Fibroblast of lung (primary cell): Measurements from ENCODE around the gene ZNF862. TPM values are rescaled to one million over a fixed set of nuclear protein-coding genes. Genes with fewer than 3 reads are reported as not detected.

Experiments used
- DNase-seq, 2 donors: peaks; one replicate each; pipeline versions ENCODE4 v3.0.0 to v3.0.0-alpha.2; 2010; ENCODE audit warnings: low read depth in 2 of 2
- H2AFZ ChIP-seq: 2 replicates; pipeline ENCODE4 v1.5.1; 2012; ENCODE audit warnings: low read length, control low read depth, inconsistent platforms
- H3K27ac ChIP-seq: 2 replicates; pipeline ENCODE4 v1.5.1; 2011; ENCODE audit warnings: low read length, control low read depth; ENCODE audit not compliant: insufficient read depth
- H3K27me3 ChIP-seq: 2 replicates; pipeline ENCODE4 v1.5.1; 2011; ENCODE audit warnings: mild to moderate bottlenecking, low read length; ENCODE audit not compliant: control insufficient read depth, insufficient read depth
- H3K36me3 ChIP-seq: 2 replicates; pipeline ENCODE4 v1.5.1; 2011; ENCODE audit warnings: low read length; ENCODE audit not compliant: control insufficient read depth, insufficient read depth
- H3K4me1 ChIP-seq: 2 replicates; pipeline ENCODE4 v1.5.1; 2011; ENCODE audit warnings: low read length; ENCODE audit not compliant: control insufficient read depth, insufficient read depth; ENCODE audit errors: extremely low read depth
- H3K4me2 ChIP-seq: 2 replicates; pipeline ENCODE4 v1.5.1; 2011; ENCODE audit warnings: low read length, control low read depth; ENCODE audit not compliant: insufficient read depth; ENCODE audit errors: extremely low read depth
- H3K4me3 ChIP-seq, 4 experiments: fragments of 200-600 bp in 1 of 4; sonication (generic) in 1 of 4; replicated peaks in 1 of 4; 2 replicates each; pipeline ENCODE4 v1.5.1; 2011 to 2016; ENCODE audit warnings: low read length in 4 of 4, low read depth in 3 of 4, mild to moderate bottlenecking in 3 of 4, control low read depth in 2 of 4, inconsistent platforms in 1 of 4, mixed read lengths in 1 of 4; ENCODE audit not compliant: insufficient read depth in 1 of 4; ENCODE audit errors: control extremely low read depth in 1 of 4
- H3K79me2 ChIP-seq: 2 replicates; pipeline ENCODE4 v1.5.1; 2012; ENCODE audit warnings: mild to moderate bottlenecking, low read length, inconsistent platforms; ENCODE audit not compliant: control insufficient read depth, insufficient read depth
- H3K9ac ChIP-seq: 2 replicates; pipeline ENCODE4 v1.5.1; 2011; ENCODE audit warnings: mild to moderate bottlenecking, low read length, control low read depth; ENCODE audit not compliant: insufficient read depth
- H3K9me3 ChIP-seq: 2 replicates; pipeline ENCODE4 v1.5.1; 2012; ENCODE audit warnings: low read depth, low read length; ENCODE audit not compliant: control insufficient read depth, insufficient read depth
- H4K20me1 ChIP-seq: 2 replicates; pipeline ENCODE4 v1.5.1; 2011; ENCODE audit warnings: low read length; ENCODE audit not compliant: control insufficient read depth, insufficient read depth; ENCODE audit errors: extremely low read depth
- CTCF ChIP-seq, 2 donors: IDR thresholded peaks in 1 of 2; conservative IDR thresholded peaks in 1 of 2; 1 replicate in 1 of 2; 2 replicates in 1 of 2; pipeline ENCODE4 v1.5.1; 2011 to 2012; ENCODE audit warnings: low read length in 2 of 2, control low read depth in 1 of 2, inconsistent platforms in 1 of 2, low read depth in 1 of 2, mild to moderate bottlenecking in 1 of 2
- EZH2 ChIP-seq: IDR thresholded peaks from 2 replicates; pipeline ENCODE4 v1.5.1; 2012; ENCODE audit warnings: low read length, control low read depth, mild to moderate bottlenecking; ENCODE audit errors: missing control alignments
- polyA plus RNA-seq, 2 donors: library from polyadenylated mRNA; depleted of rRNA in 1 of 2; stranded (reverse) in 1 of 2; unstranded in 1 of 2; fragments of >200 nt; gene quantifications; 2 replicates each; pipeline ENCODE4 v1.2.1, GENCODE V29; 2011 to 2012; ENCODE audit warnings: missing spikeins in 1 of 2
- total RNA-seq: library from RNA; depleted of rRNA; stranded (reverse); fragments of >200 nt; gene quantifications from 2 replicates; pipeline ENCODE4 v1.2.1, GENCODE V29; 2014

Gene ZNF862
- total and polyA plus RNA-seq, 2 donors (not counting 1 experiment from before 2014, with no cell fraction given), result 4.7 to 10.9 TPM

- H3K27ac ChIP-seq, result no peak overlapping the region
- TF ChIP-seq EZH2 (no peak), CTCF (conservative IDR thresholded peaks at IDR 0.05 in 1 of 2, IDR thresholded peaks at IDR 0.05 in 1 of 2; ENCODE audit: low read depth in 1 of 2, low read length in 2 of 2) (no peak)
- no peak for DNase-seq
Observed at GRCh38 chr7:149859369-149859768, 21.2 kb downstream of the ZNF862 start.

GRCh38 chr7:149859876-149860275 lies 21.7 kb downstream of the ZNF862 start:
- no peaks in the 10 kb centered on the region for H4K20me1 ChIP-seq
- TF ChIP-seq CTCF (conservative IDR thresholded peaks at IDR 0.05 in 1 of 2, IDR thresholded peaks at IDR 0.05 in 1 of 2; ENCODE audit: low read depth in 1 of 2, low read length in 2 of 2), result no peak
- no peak for TF ChIP-seq EZH2
- H3K27me3 ChIP-seq, result no peaks in the 10 kb centered on the region
- no peaks in the 10 kb centered on the region for H3K36me3 ChIP-seq
- H3K9ac ChIP-seq, result no peak overlapping the region
- peaks cover 5% of the 10 kb centered on the region for H3K4me1 ChIP-seq
- DNase-seq, result no peak
- H3K4me3 ChIP-seq, result no peak overlapping the region
- no peaks in the 10 kb centered on the region for H3K79me2 ChIP-seq
- H3K9me3 ChIP-seq, result no peaks in the 10 kb centered on the region
- no peak overlapping the region for H3K27ac ChIP-seq
- no peak overlapping the region for H2AFZ ChIP-seq
- H3K4me2 ChIP-seq, result no peak overlapping the region

More at GRCh38 chr7:149859369-149859768, 21.2 kb downstream of the ZNF862 start:
- Histone ChIP-seq H4K20me1 (no peaks in the 10 kb centered on the region), H3K4me3 (no peak overlapping the region), H2AFZ (no peak overlapping the region), H3K9ac (no peak overlapping the region), H3K4me1 (peaks cover 5% of the 10 kb centered on the region), H3K79me2 (no peaks in the 10 kb centered on the region), H3K27me3 (no peaks in the 10 kb centered on the region), H3K36me3 (no peaks in the 10 kb centered on the region), H3K9me3 (no peaks in the 10 kb centered on the region), H3K4me2 (no peak overlapping the region)

GRCh38 chr7:149860821-149861727 lies 22.9 kb downstream of the ZNF862 start:
- no peak overlapping the region for H3K4me3 ChIP-seq
- H3K36me3 ChIP-seq, result no peaks in the 10 kb centered on the region
- H2AFZ ChIP-seq, result no peak overlapping the region
- no peaks in the 10 kb centered on the region for H3K9me3 ChIP-seq
- H3K27ac ChIP-seq, result no peak overlapping the region
- no peaks in the 10 kb centered on the region for H3K4me1 ChIP-seq
- TF ChIP-seq EZH2 (no peak), CTCF (conservative IDR thresholded peaks at IDR 0.05 in 1 of 2, IDR thresholded peaks at IDR 0.05 in 1 of 2; ENCODE audit: low read depth in 1 of 2, low read length in 2 of 2) (peak; percentile 19 to 33)
- H3K79me2 ChIP-seq, result no peaks in the 10 kb centered on the region
- no peak overlapping the region for H3K9ac ChIP-seq
- no peaks in the 10 kb centered on the region for H3K27me3 ChIP-seq
- H3K4me2 ChIP-seq, result no peak overlapping the region
- H4K20me1 ChIP-seq, result no peaks in the 10 kb centered on the region
- no peak for DNase-seq
